GM03348 (cell line): Measurements from ENCODE around the gene GCN1.

ENCODE experiments used
- DNase-seq: peaks from one replicate; pipeline ENCODE4 v3.0.0; 2012; ENCODE audit warnings: low spot score

Gene GCN1

GRCh38 chr12:120091371-120092090 is 103.0 kb downstream of the GCN1 start:
- no peak for DNase-seq

- DNase-seq = no peak
These were observed 103.8 kb downstream of the GCN1 start for GRCh38 chr12:120090626-120091295.

GRCh38 chr12:120090206-120090605 is 104.3 kb downstream of the GCN1 start:
- DNase-seq = no peak

DNA sequence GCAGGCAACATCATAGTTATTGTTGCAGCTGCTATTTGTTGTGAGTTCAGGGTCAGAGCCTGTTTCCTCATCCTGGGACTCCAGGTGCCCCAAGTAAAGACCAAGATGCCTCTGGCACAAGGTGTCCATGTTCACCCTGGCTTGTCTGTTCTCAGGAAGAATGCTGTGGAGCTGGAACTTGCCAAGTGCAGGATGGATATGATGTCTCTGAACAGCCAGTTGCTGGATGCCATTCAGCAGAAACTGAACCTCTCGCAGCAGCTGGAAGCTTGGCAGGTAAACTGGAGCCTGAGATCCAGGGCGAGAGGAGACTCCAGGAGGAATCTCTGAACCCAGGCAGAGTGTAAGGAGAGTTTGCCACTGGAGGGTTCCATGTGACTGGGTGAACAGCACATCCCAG is 104.7 kb downstream of the GCN1 start:
- DNase-seq = no peak

DNA sequence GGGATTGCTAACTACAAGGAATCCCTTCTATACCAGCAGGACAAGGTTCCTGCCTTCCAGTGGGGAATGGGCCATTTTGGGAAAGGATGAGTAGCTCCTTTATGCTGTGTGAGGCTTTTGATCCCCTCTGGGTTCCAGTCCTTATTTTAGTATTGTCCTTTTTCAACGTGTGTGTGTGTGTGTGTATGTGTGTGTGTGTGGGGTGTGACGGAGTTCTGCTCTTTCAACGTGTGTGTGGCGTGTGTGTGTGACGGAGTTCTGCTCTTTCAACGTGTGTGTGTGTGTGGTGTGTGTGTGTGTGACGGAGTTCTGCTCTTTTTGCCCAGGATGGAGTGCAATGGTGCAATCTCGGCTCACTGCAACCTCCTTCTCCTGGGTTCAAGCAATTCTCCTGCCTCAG is 105.4 kb downstream of the GCN1 start:
- no peak for DNase-seq

- DNase-seq = peak; percentile 100
These were observed 107.5 kb downstream of the GCN1 start for GRCh38 chr12:120086801-120087621.

DNA sequence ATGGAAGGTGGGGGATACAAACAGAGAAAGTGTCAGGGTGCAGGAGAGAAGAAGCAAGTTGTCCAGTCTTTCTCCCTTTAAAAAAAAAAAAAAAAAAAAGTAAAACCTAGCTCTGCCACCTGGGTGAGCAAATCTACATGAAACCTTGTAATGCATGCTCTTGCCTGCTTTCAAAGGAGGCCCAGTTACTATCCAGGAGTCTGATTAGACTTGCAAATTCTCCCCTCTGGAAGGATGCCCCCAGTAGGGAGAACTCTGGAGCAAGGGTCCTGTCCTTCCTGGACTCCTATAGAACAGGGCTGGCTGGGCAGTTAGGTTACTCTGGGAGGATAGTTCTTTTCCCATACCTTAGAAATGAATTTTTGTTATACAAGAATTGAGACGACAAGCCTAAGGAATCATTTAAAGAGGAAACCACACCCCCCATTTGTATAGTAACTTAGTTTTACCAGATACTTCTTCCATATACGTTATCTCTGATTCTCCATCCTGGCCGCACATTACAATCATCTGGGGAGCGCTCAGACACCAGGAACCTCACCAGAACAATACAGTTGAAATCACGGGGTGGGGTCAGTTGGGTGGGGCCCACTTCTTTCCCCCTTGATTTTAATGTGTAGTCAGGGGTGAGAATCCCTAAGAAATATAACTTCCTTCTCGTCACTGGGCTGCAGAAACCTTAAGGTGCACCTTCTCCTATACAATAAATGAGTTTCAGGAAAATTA is 108.4 kb downstream of the GCN1 start:
- DNase-seq = no peak

- no peak for DNase-seq
These were observed 112.9 kb downstream of the GCN1 start for GRCh38 chr12:120081641-120082040.

DNA sequence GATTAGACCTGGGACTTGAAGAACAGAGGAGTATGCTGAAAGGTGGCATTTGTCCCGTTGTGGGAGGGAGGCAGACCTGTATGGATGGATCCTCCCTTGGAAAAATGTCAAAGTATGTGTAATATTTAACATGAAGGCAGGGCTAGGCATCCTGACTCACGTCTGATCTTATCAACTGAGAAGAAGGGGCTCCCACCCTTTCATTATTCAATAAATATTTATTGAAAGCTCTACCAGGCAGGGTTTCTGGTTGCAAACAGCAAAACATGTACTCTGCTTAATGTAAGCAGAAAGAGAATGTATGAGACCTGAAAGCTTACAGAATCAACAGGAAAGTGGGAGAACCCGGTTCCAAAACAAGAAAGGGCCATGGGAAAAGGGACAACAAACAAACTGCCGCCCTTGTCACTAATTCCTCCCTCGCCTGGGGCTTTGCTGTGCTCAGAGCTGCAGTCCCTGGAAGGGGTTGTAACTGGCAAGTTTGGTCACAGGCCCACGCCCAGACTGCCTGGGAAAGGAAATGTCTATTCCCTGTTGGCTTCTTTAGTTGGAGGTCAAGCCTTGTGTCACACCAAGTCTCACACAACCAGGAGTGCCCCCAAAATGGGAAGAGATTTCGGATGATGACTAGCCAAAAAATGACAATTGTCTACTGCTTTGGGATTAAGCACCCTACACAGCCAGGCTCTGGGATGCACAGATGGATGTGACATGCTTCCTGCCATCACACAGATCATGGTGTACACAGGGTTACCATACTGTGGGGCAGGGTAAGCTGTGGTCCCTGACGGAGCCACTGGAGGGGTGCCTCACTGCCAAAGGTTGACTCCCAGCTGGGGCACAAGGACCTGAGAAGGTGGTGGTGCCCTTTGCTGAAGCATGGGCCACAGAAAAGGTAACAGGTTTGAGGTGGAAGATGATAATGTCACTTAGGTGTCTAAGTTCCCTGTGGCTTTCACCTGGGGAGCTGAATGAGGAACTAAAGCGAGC is 114.8 kb downstream of the GCN1 start:
- DNase-seq = no peak

- DNase-seq = no peak
These were observed 115.6 kb downstream of the GCN1 start for GRCh38 chr12:120078868-120079267.

DNA sequence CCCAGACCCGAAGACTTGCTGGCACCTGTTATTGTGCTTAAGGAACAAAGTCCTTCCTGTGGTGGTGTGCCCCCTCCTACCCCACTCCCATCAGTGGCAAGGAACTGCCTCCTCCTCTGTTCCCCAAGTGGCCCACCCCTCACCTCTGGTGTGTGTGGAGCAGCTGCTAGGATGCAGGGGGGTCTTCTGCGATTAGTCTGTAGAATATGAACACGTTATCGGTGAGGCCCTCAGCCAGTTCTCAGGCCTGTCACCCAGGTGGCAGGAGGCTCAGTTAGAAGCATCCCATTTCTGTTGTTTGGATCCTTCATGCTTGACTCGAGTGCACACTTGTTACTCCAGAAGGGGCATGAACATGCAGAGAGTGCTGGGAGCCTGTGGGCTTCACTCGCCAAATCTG is 117.3 kb downstream of the GCN1 start:
- DNase-seq = no peak
